AG09309 (cell line): ENCODE measurements around the gene CPNE7.

Experiments
- DNase-seq: peaks from one replicate; pipeline ENCODE4 v3.0.0-alpha.2; 2010; ENCODE audit warnings: low read depth
- H3K4me3 ChIP-seq: 2 replicates; pipeline ENCODE4 v1.5.1; 2011; ENCODE audit warnings: mild to moderate bottlenecking, low read depth, low read length, moderate library complexity; ENCODE audit not compliant: control insufficient read depth
- CTCF ChIP-seq: IDR thresholded peaks from 2 replicates; pipeline ENCODE4 v1.5.1; 2011; ENCODE audit warnings: mild to moderate bottlenecking, low read depth, low read length, inconsistent platforms; ENCODE audit not compliant: insufficient read depth, control insufficient read depth; ENCODE audit errors: missing control alignments

The CPNE7 gene

GRCh38 chr16:89638455-89638854, 62.9 kb downstream of the CPNE7 start:
- no peak for TF ChIP-seq CTCF
- H3K4me3 ChIP-seq = no peak overlapping the region
- no peak for DNase-seq

- DNase-seq = no peak
- no peak overlapping the region for H3K4me3 ChIP-seq
- no peak for TF ChIP-seq CTCF
Observed at GRCh38 chr16:89639385-89639784, 63.8 kb downstream of the CPNE7 start.

GRCh38 chr16:89641458-89642119, 66.0 kb downstream of the CPNE7 start:
- TF ChIP-seq CTCF = no peak
- H3K4me3 ChIP-seq = no peak overlapping the region

GRCh38 chr16:89642574-89642973, 67.0 kb downstream of the CPNE7 start:
- TF ChIP-seq CTCF = no peak
- H3K4me3 ChIP-seq = no peak overlapping the region
- no peak for DNase-seq

More at GRCh38 chr16:89641458-89642119, 66.0 kb downstream of the CPNE7 start:
- no peak for DNase-seq

GRCh38 chr16:89643769-89644300, 68.3 kb downstream of the CPNE7 start:
- no peak for DNase-seq
- H3K4me3 ChIP-seq = no peak overlapping the region
- no peak for TF ChIP-seq CTCF

DNA sequence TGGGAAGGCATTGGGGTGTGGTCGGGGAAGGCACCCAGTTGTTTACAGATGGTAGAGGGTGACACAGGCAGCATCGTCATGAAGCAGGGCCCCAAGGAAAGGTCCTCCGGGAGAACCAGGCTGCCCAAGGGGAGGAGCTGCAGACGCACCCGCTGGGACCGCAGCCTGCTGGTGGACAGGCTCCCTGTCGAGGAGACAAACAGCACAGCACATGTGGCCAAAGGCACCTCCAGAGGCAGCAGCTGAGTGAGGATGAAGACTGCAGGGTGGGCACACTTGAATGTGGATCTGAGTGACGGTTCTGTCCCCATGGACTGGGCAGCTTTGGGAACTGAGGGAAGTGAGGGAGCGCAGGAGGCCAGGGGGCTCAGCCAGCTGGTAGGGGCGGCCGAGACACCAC, 69.6 kb downstream of the CPNE7 start:
- DNase-seq = no peak
- TF ChIP-seq CTCF = no peak
- H3K4me3 ChIP-seq = no peak overlapping the region
